GM12878 (cell line): ENCODE results near the gene CA14. TPM values are rescaled to one million over a fixed set of nuclear protein-coding genes. Genes with fewer than 3 reads are reported as not detected.

Experiments
- ATAC-seq: fragments of 200-7000 bp; cut with Tn5 transposase; 3 replicates; pipeline ENCODE4 v1.9.1; 2020; ENCODE audit warnings: mild to moderate bottlenecking, moderate library complexity
- BruUV-seq: library from RNA; stranded (reverse); fragments of 400-500 nt; replicated peaks from 2 replicates; lab custom pipeline; 2021; lab: Mats Ljungman, UMichigan
- CTCF ChIA-PET: fragments of 300-600 bp; sonication (Branson Sonifier 250); formaldehyde crosslinking; extraction: SDS; loops from one replicate; lab custom pipeline; 2021; ENCODE audit warnings: inconsistent platforms; lab: Yijun Ruan, JAX
- POLR2A ChIA-PET: fragments of 350-600 bp; formaldehyde crosslinking; extraction: SDS; loops from one replicate; lab custom pipeline; 2021; ENCODE audit warnings: inconsistent platforms; lab: Charles Lee
- RAD21 ChIA-PET: fragments of 300-600 bp; sonication (Branson Sonifier 250); formaldehyde crosslinking; loops from one replicate; lab custom pipeline; 2023; ENCODE audit warnings: antibody characterized with exemption; ENCODE audit not compliant: unreplicated experiment; lab: Charles Lee
- SMC1A ChIA-PET: fragments of 300-600 bp; sonication (Branson Sonifier 250); formaldehyde crosslinking; loops from one replicate; lab custom pipeline; 2023; ENCODE audit not compliant: unreplicated experiment, uncharacterized antibody; lab: Charles Lee
- DNase-seq: peaks from one replicate; pipeline ENCODE4 v3.0.0-alpha.2; 2011; ENCODE audit warnings: low read depth, low spot score
- FAIRE-seq: peaks from 3 replicates; lab custom pipeline; 2011; peaks lifted over from hg19 to GRCh38; lab: Jason Lieb, UNC
- H2AFZ ChIP-seq: 2 replicates; pipeline ENCODE4 v1.6.0; 2011; ENCODE audit warnings: low read depth, low read length, control low read depth; ENCODE audit not compliant: control insufficient read depth
- H3K27ac ChIP-seq: 2 replicates; pipeline ENCODE4 v1.5.1; 2011; ENCODE audit warnings: control low read depth; ENCODE audit not compliant: control insufficient read depth, insufficient read depth
- H3K27me3 ChIP-seq, 2 experiments: replicated peaks in 1 of 2; 2 replicates each; pipeline versions ENCODE4 v1.6.0 to v1.6.1; 2011; ENCODE audit warnings: low read length in 1 of 2; ENCODE audit not compliant: control insufficient read depth in 2 of 2, insufficient read depth in 2 of 2
- H3K36me3 ChIP-seq, 2 experiments: 2 replicates each; pipeline ENCODE4 v1.5.1; 2011; ENCODE audit warnings: low read length in 1 of 2; ENCODE audit not compliant: control insufficient read depth in 2 of 2, insufficient read depth in 2 of 2
- H3K4me1 ChIP-seq: 2 replicates; pipeline ENCODE4 v1.6.1; 2011; ENCODE audit warnings: mild to moderate bottlenecking, low read length, moderate library complexity, mixed read lengths; ENCODE audit not compliant: control insufficient read depth, insufficient read depth
- H3K4me2 ChIP-seq: 2 replicates; pipeline ENCODE4 v1.6.0; 2011; ENCODE audit warnings: control low read depth; ENCODE audit not compliant: control insufficient read depth, insufficient read depth
- H3K4me3 ChIP-seq: fragments of 200-600 bp; sonication (generic); 2 replicates; pipeline ENCODE4 v1.5.1; 2016
- H3K79me2 ChIP-seq: 2 replicates; pipeline ENCODE4 v1.6.0; 2011; ENCODE audit warnings: low read length; ENCODE audit not compliant: control insufficient read depth, insufficient read depth
- H3K9ac ChIP-seq: 2 replicates; pipeline ENCODE4 v1.8.0; 2011; ENCODE audit warnings: low read length, control low read depth, mixed read lengths; ENCODE audit not compliant: control insufficient read depth, insufficient read depth
- H3K9me3 ChIP-seq: replicated peaks from 3 replicates; pipeline ENCODE4 v1.5.1; 2011; ENCODE audit warnings: mild to moderate bottlenecking, low read length; ENCODE audit not compliant: control insufficient read depth, insufficient read depth
- H4K20me1 ChIP-seq: 2 replicates; pipeline ENCODE4 v1.6.0; 2011; ENCODE audit not compliant: control insufficient read depth, insufficient read depth
- ATF7 ChIP-seq: fragments of 450-650 bp; IDR thresholded peaks from 2 replicates; pipeline ENCODE4 v1.6.1; 2016; ENCODE audit warnings: low read depth, mild to moderate bottlenecking
- CTCF ChIP-seq, 3 experiments: IDR thresholded peaks in 2 of 3; conservative IDR thresholded peaks in 1 of 3; 2 replicates each; pipeline ENCODE4 v1.5.1; 2011; ENCODE audit warnings: low read depth in 3 of 3, low read length in 3 of 3, mild to moderate bottlenecking in 3 of 3, control low read depth in 2 of 3, moderate library complexity in 2 of 3, inconsistent platforms in 1 of 3, mixed read lengths in 1 of 3; ENCODE audit not compliant: control insufficient read depth in 2 of 3, insufficient read depth in 1 of 3; ENCODE audit errors: extremely low read depth in 1 of 3
- EED ChIP-seq: sonication (generic); IDR thresholded peaks from 2 replicates; pipeline ENCODE4 v1.6.1; 2016; ENCODE audit warnings: antibody characterized with exemption, low read depth
- ESRRA ChIP-seq: IDR thresholded peaks from 2 replicates; pipeline ENCODE4 v1.6.1; 2012; ENCODE audit warnings: mild to moderate bottlenecking, low read length, improper control_type of control experiment
- GABPA ChIP-seq: IDR thresholded peaks from 2 replicates; pipeline ENCODE4 v1.6.1; 2014; ENCODE audit warnings: antibody characterized with exemption, low read depth, mild to moderate bottlenecking, inconsistent platforms
- IKZF1 ChIP-seq: fragments of 450-650 bp; conservative IDR thresholded peaks from 2 replicates; pipeline ENCODE4 v1.6.1; 2017; ENCODE audit warnings: antibody characterized with exemption, mild to moderate bottlenecking
- IRF3 ChIP-seq: fragments of 450-650 bp; IDR thresholded peaks from 2 replicates; pipeline ENCODE4 v1.6.1; 2014; ENCODE audit warnings: mild to moderate bottlenecking
- KAT2A ChIP-seq: conservative IDR thresholded peaks from 2 replicates; pipeline ENCODE4 v1.6.1; 2011; ENCODE audit warnings: low read depth, low read length; ENCODE audit not compliant: control insufficient read depth
- NFIC ChIP-seq: IDR thresholded peaks from 2 replicates; pipeline ENCODE4 v1.6.1; 2012; ENCODE audit warnings: low read depth, mild to moderate bottlenecking, inconsistent platforms, low read length, moderate library complexity
- PML ChIP-seq: IDR thresholded peaks from 2 replicates; pipeline ENCODE4 v1.6.1; 2012; ENCODE audit warnings: low read length, inconsistent platforms
- RAD21 ChIP-seq: IDR thresholded peaks from 2 replicates; pipeline ENCODE4 v1.6.1; 2011; ENCODE audit warnings: mild to moderate bottlenecking, low read depth, low read length, moderate library complexity; ENCODE audit not compliant: insufficient read depth
- RELA ChIP-seq: fragments of 450-650 bp; IDR thresholded peaks from 2 replicates; pipeline ENCODE4 v1.8.0; 2014; ENCODE audit warnings: borderline replicate concordance; ENCODE audit not compliant: partially characterized antibody
- RFX5 ChIP-seq: IDR thresholded peaks from 2 replicates; pipeline ENCODE4 v1.6.1; 2011; ENCODE audit warnings: low read depth, low read length, improper control_type of control experiment
- RUNX3 ChIP-seq: IDR thresholded peaks from 2 replicates; pipeline ENCODE4 v1.6.1; 2012; ENCODE audit warnings: low read length, inconsistent platforms
- SMC3 ChIP-seq: IDR thresholded peaks from 2 replicates; pipeline ENCODE4 v1.6.1; 2011; ENCODE audit warnings: low read length, improper control_type of control experiment, borderline replicate concordance
- SREBF1 ChIP-seq: IDR thresholded peaks from 2 replicates; pipeline ENCODE4 v1.6.1; 2012; ENCODE audit warnings: mild to moderate bottlenecking, low read length
- STAT3 ChIP-seq: IDR thresholded peaks from 2 replicates; pipeline ENCODE4 v1.6.1; 2011; ENCODE audit warnings: low read depth, low read length, improper control_type of control experiment
- SUPT20H ChIP-seq: IDR thresholded peaks from 2 replicates; pipeline ENCODE4 v1.6.1; 2011; ENCODE audit warnings: low read depth, mild to moderate bottlenecking, low read length, moderate library complexity, borderline replicate concordance; ENCODE audit not compliant: control insufficient read depth
- WRNIP1 ChIP-seq: IDR thresholded peaks from 2 replicates; pipeline ENCODE4 v1.6.1; 2011; ENCODE audit warnings: low read depth, low read length, improper control_type of control experiment, borderline replicate concordance
- YY1 ChIP-seq: IDR thresholded peaks from 2 replicates; pipeline ENCODE4 v1.6.1; 2011; ENCODE audit warnings: low read depth, mild to moderate bottlenecking, low read length
- ZNF384 ChIP-seq: IDR thresholded peaks from 2 replicates; pipeline ENCODE4 v1.6.1; 2012; ENCODE audit warnings: low read depth, mild to moderate bottlenecking, low read length, improper control_type of control experiment, borderline replicate concordance
- WGBS: methylation state at CpG from one replicate; pipeline ENCODE4 v1.1.6; 2016; ENCODE audit warnings: low lambda C conversion rate; ENCODE audit not compliant: insufficient replicate concordance, insufficient coverage; ENCODE audit errors: missing lambda C conversion rate; 5-methylcytosine and 5-hydroxymethylcytosine counted together
- in situ Hi-C: fragments of 300-500 bp; cut with MboI; formaldehyde crosslinking; loops from 9 replicates; pipeline ENCODE4 v1.14.3; 2018; ENCODE audit warnings: mixed read lengths
- intact Hi-C: fragments of 100-400 bp; cut with micrococcal nuclease; formaldehyde crosslinking; loops from one replicate; pipeline ENCODE4 v1.14.2; 2022; ENCODE audit not compliant: unreplicated experiment
- polyA plus RNA-seq, 11 experiments: library from polyadenylated mRNA; depleted of rRNA in 4 of 11; unstranded in 6 of 11; stranded (reverse) in 5 of 11; fragments of >200 nt; fragmentation: Nextera tagmentation in 4 of 11; fragmentation: Illumina TruSeq in 1 of 11; extraction: Ambion mirVana in 4 of 11; extraction: Trizol in 1 of 11; gene quantifications; 1 replicate in 1 of 11; 2 replicates in 10 of 11; pipeline versions ENCODE4 v1.2.1 to v1.2.3, GENCODE V29; 2011 to 2016; ENCODE audit warnings: inconsistent platforms in 2 of 11, missing spikeins in 2 of 11, low read depth in 1 of 11
- total RNA-seq, 4 experiments: library from RNA; depleted of rRNA in 3 of 4; stranded (reverse); fragments of >200 nt in 3 of 4; fragmentation: Illumina TruSeq in 1 of 4; extraction: Trizol in 1 of 4; gene quantifications; 2 replicates each; pipeline versions ENCODE4 v1.2.1 to v1.2.3, GENCODE V29; 2013 to 2021
- TF ChIP-seq, protein P1 (sequence below): IDR thresholded peaks from 2 replicates; pipeline ENCODE4 v1.6.1; 2011; ENCODE audit warnings: low read depth, low read length, improper control_type of control experiment, borderline replicate concordance

Gene CA14
- total and polyA plus RNA-seq, 10 of the 15 experiments (the other 5 are each of a cell fraction or from before 2014, with no cell fraction given), result 0.11 to 0.35 (median 0.29) TPM; not detected in 6

DNA sequence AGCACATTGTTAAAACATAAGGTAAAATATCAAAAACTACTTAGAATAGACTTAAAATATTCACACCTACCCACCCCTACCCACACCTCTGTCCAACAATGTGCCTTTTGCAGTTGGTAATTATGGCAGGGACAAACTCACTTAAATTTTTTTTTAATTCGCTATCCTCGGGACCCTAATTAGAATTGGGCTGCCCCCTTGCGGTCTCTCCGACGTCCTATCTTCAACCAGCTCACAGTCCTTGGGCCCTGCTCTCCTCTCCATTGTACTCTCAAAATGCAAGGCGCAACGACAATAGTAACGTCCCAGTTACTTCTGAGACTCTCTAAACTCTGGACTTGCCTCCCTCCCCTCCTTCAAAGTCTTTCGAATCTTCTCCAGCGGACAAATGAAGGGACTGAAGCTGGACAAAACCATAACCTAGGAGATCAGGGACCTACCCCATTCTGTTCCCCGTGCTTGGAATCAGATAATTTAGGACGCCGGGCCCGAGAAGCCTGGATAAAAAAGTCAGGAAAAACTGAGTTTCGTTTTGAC, 23.7 kb downstream of the CA14 start:
- Histone ChIP-seq H3K9me3 (no peaks in the 10 kb centered on the region; the same call in 2 of the 3 replicates), H2AFZ (peak overlapping the region; percentile 95), H3K27ac (no peak overlapping the region), H3K4me2 (peak overlapping the region; percentile 94), H4K20me1 (no peaks in the 10 kb centered on the region), H3K27me3 (no peaks in the 10 kb centered on the region; a peak in 2 of 4 replicates), H3K4me3 (peak overlapping the region; percentile 58), H3K9ac (peak overlapping the region; percentile 14; the same call in 1 of the 2 replicates), H3K4me1 (peaks cover 9% of the 10 kb centered on the region), H3K36me3 (no peaks in the 10 kb centered on the region), H3K79me2 (no peaks in the 10 kb centered on the region)
- DNase-seq (no peak), FAIRE-seq (peak; percentile 87), ATAC-seq (peak; percentile 90)
- ChIA-PET RAD21 (interaction anchor here (0.7 to 1.6 kb wide), 9 partner anchors 12 to 208 kb away, joined by 3 to 18 read pairs (median 4); no protein-coding TSS in a partner anchor), CTCF (interaction anchor here (0.7 to 3.8 kb wide), 15 partner anchors 8 to 208 kb away, joined by 3 to 98 read pairs (median 4); partner anchors contain the start of genes ANP32E and CA14), SMC1A (interaction anchor here (0.6 to 1.9 kb wide), 8 partner anchors 10 to 220 kb away, joined by 3 to 18 read pairs (median 4); partner anchors contain the start of genes APH1A and CA14), POLR2A (no interaction called here)
- intact Hi-C loops, result loop anchor here (1.0 kb wide), 1 partner anchor 26 kb away; no protein-coding TSS in a partner anchor
- in situ Hi-C loops, result no loop called here
- BruUV-seq, result no TSS peak
- whole genome bisulfite sequencing, result 8% methylated on average over 15 of the region's 15 CpGs
- TF ChIP-seq GABPA (no peak), IKZF1 (no peak), PML (no peak), CTCF (IDR thresholded peaks at IDR 0.05 in 2 of 3, conservative IDR thresholded peaks at IDR 0.05 in 1 of 3; ENCODE audit: control insufficient read depth in 2 of 3, extremely low read depth in 1 of 3, insufficient read depth in 1 of 3, low read depth in 3 of 3, low read length in 3 of 3) (peak; percentile 53 to 77 (median 70)), RAD21 (peak; percentile 72), WRNIP1 (no peak), ATF7 (no peak), RELA (no peak), ESRRA (no peak), EED (no peak), SMC3 (peak; percentile 62; the same call in 1 of the 2 replicates), NFIC (no peak), STAT3 (no peak), SREBF1 (no peak), RUNX3 (peak; percentile 48), KAT2A (no peak), IRF3 (no peak), ZNF384 (peak; percentile 73), SUPT20H (no peak), RFX5 (no peak), YY1 (peak; percentile 29; the same call in 1 of the 2 replicates)
- TF ChIP-seq, protein P1, sequence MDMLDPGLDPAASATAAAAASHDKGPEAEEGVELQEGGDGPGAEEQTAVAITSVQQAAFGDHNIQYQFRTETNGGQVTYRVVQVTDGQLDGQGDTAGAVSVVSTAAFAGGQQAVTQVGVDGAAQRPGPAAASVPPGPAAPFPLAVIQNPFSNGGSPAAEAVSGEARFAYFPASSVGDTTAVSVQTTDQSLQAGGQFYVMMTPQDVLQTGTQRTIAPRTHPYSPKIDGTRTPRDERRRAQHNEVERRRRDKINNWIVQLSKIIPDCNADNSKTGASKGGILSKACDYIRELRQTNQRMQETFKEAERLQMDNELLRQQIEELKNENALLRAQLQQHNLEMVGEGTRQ, result no peak
